BE2C (cell line): ENCODE data around the gene ZFP36.
"Not testable (repeated sequence)": the region's sequence is repeated elsewhere in the genome, so short reads cannot be mapped to it uniquely, and the experiment has no call there.

Experiments
- DNase-seq: peaks from one replicate; pipeline ENCODE4 v3.0.0-alpha.2; 2020
- H3K27me3 ChIP-seq: fragments of 250-450 bp; sonication (Bioruptor Pico); 2 replicates; pipeline ENCODE4 v1.5.1; 2020; ENCODE audit warnings: mild to moderate bottlenecking
- H3K36me3 ChIP-seq: fragments of 250-450 bp; sonication (Bioruptor Pico); 2 replicates; pipeline ENCODE4 v1.5.1; 2020; ENCODE audit warnings: mild to moderate bottlenecking
- H3K4me1 ChIP-seq: fragments of 250-450 bp; sonication (Bioruptor Pico); 2 replicates; pipeline ENCODE4 v1.5.1; 2020
- H3K4me3 ChIP-seq: 2 replicates; pipeline ENCODE4 v1.5.1; 2011; ENCODE audit warnings: low read depth, low read length
- H3K9me3 ChIP-seq: fragments of 250-450 bp; sonication (Bioruptor Pico); 2 replicates; pipeline ENCODE4 v1.5.1; 2020
- CTCF ChIP-seq: IDR thresholded peaks from 2 replicates; pipeline ENCODE4 v1.5.1; 2012; ENCODE audit warnings: mild to moderate bottlenecking, low read depth, low read length

The ZFP36 gene

GRCh38 chr19:39377373-39378362, 29.0 kb upstream of the ZFP36 start:
- Histone ChIP-seq H3K9me3 (no peaks in the 10 kb centered on the region), H3K36me3 (peaks cover 59% of the 10 kb centered on the region), H3K27me3 (no peaks in the 10 kb centered on the region), H3K4me3 (no peak overlapping the region), H3K4me1 (no peaks in the 10 kb centered on the region)
- DNase-seq, result no peak
- no peak for TF ChIP-seq CTCF

DNA sequence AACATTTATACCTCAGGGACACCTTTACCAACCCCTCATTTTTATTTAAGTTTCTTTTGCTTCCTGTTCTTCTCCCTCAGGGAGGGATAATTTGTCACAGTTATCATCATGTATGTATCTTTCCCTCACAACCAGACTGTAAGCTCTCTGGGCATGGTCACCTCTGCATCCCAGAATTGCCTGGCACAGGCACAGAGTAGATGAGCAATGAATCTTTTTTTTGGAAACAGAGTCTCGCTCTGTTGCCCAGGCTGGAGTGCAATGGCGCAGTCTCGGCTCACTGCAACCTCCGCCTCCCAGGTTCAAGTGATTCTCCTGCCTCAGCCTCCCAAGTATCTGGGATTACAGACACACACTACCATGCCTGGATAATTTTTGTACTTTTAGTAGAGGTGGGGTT, 27.3 kb upstream of the ZFP36 start:
- H3K9me3 ChIP-seq, H3K4me1 ChIP-seq, H3K27me3 ChIP-seq, DNase-seq, H3K4me3 ChIP-seq: not testable (repeated sequence)
- H3K36me3 ChIP-seq, result peaks cover 57% of the 10 kb centered on the region

- TF ChIP-seq CTCF, result no peak
- Histone ChIP-seq H3K36me3 (peaks cover 56% of the 10 kb centered on the region), H3K4me3 (no peak overlapping the region), H3K27me3 (no peaks in the 10 kb centered on the region), H3K4me1 (no peaks in the 10 kb centered on the region), H3K9me3 (no peaks in the 10 kb centered on the region)
- DNase-seq, result no peak
Observed at GRCh38 chr19:39379865-39380396, 26.7 kb upstream of the ZFP36 start.

GRCh38 chr19:39380521-39381502, 25.8 kb upstream of the ZFP36 start:
- H3K27me3 ChIP-seq, result no peaks in the 10 kb centered on the region
- no peaks in the 10 kb centered on the region for H3K9me3 ChIP-seq
- no peak overlapping the region for H3K4me3 ChIP-seq
- H3K36me3 ChIP-seq, result peaks cover 49% of the 10 kb centered on the region
- TF ChIP-seq CTCF, result no peak
- DNase-seq, result no peak
- H3K4me1 ChIP-seq, result no peaks in the 10 kb centered on the region

GRCh38 chr19:39381910-39382611, 24.6 kb upstream of the ZFP36 start:
- Histone ChIP-seq H3K36me3 (peaks cover 45% of the 10 kb centered on the region), H3K9me3 (no peaks in the 10 kb centered on the region), H3K4me1 (no peaks in the 10 kb centered on the region), H3K27me3 (no peaks in the 10 kb centered on the region), H3K4me3 (no peak overlapping the region)
- DNase-seq, result no peak
- TF ChIP-seq CTCF, result no peak
